HG02798 (cell line): ENCODE results near the gene TASOR2.
A peak's percentile ranks its signal among the peaks of the same experiment; 100 is the strongest.

Source experiments
- ATAC-seq: cut with Tn5 transposase; IDR thresholded peaks from one replicate; pipeline ENCODE4 v1.9.1; 2021; ENCODE audit warnings: mild to moderate bottlenecking; ENCODE audit not compliant: unreplicated experiment, poor library complexity

The TASOR2 gene

DNA sequence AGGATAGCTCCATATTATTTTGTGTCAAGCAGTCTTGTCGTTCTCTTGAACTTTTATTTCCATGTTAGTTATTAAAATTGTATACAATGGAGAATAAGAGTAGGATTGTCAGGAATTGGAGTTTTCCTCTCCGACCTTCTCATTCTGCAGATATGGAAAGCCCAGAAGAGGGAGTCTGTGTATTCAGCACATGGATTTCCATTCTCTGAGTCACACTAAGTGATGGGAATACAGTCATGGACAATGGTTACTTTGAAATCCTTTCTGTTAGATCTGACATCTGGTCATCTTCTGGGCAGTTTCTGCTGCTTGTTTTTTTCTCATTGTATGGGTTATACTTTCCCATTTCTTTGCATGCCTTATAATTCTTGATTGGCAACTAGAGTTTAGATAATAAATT, 5.0 kb upstream of the TASOR2 start:
- no peak for ATAC-seq

DNA sequence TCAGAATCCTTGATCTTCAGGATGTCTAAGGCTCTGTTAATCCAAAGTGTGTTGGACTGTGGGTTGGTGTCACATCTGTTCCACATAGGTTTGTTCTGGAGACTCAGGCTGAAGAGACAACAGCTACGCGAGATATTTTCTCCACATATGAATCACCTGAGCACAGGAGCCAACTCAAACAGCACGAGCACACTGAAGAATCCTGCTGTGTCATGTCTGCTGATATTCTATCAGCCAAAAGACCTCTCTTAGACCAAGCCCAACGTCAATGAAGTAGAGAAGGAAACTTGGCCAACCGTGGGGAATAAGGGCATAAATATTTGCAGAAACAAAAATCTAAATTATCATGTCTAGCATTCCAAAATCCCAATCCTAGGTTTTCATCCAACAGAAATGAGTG, 2.7 kb upstream of the TASOR2 start:
- ATAC-seq = no peak

DNA sequence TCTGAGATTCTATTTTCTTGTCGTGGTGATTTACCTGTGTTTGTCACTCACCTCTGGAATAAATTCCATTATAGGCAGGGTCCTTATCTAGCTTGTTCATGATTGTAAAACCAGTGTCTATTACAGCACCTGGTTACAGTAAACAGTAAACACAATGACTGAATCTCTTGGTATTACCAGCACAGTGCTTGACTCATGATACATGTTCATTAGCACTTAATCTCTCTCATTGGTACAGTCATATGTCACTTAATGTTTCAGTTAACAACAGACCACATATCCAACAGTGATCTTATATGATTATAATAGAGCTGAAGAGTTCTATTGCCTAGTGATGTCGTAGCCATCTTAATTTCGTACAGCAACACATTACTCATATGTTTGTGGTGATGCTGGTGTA, 1.6 kb upstream of the TASOR2 start:
- ATAC-seq = no peak

DNA sequence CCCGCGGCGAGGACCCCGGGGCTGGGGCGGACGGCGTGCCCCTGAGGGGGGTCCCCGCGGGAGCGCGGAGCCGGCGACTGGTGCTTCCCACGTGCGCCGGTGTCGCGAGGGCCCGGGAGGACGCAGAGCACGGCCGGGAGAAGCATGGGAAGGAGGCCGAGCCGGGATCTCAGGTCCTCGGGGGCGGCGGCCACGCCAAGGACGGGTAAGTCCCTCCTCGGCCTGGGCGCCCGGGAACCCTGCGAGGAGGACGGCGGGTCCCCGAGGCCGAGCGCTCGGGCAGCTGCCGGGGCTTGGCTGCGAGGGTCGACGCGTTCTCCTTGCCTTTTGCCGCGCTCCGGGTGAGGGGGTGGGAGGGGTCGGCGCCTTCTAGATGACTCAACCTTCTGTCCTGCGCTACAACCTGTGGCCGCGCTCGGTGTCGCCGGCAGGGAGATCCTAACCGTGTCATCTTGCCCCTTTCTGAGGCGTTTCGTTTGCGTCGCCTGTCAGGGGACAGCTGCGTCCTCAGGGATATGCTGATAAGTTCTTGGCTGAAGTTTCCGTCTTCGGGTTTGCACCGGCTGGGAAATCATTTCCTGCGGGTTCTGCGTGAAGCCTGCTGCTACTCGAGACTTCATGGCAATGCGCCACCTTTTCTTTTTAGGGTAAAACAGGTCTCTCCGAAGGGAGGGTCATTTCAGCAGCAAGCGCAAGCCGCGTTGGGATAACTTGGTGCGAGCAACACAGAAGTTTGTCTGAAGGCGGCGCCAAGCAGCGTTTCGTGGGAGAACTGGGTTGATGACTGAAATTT, 529 bp downstream of the TASOR2 start:
- peak; percentile 41 for ATAC-seq

GRCh38 chr10:5685764-5686240, 1.2 kb downstream of the TASOR2 start:
- no peak for ATAC-seq

DNA sequence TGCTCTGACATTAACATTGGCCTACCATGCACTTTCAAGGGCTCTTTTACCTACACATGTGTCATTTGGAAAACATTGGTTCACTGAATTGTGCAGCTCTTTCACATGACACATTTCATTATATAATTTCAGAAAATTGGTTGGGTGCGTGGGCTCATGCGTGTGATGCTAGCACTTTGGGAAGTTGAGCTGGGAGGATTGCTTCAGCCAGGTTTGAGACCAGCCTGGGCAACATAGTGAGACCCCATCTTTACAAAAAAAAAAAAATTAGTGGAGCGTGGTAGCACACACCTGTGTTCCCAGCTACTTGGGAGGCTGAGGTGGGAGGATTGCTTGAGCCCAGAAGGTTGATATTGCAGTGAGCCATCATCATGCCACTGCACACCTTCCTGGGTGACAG, 3.9 kb downstream of the TASOR2 start:
- no peak for ATAC-seq

- ATAC-seq = no peak
These were observed 7.1 kb downstream of the TASOR2 start for GRCh38 chr10:5691786-5692185.

GRCh38 chr10:5692461-5693358, 8.1 kb downstream of the TASOR2 start:
- ATAC-seq = peak; percentile 84

DNA sequence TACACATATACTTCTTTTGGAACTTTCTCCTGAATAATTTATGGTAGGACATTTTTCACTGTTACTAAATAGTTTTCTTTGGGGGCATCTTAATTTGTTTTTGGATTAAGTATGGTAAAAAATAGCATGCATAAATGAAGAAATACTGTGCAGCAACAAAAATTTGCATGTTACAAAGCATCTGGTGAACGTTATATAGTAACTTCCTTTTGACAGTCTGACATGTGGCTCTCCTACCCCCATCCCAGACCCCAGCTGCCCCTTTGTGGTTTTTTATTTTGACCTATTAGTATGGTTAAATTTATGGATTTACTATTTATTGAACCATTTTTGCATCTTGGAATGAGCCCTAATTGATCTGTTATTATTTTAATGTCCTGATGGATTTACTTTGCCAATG, 9.9 kb downstream of the TASOR2 start:
- ATAC-seq = no peak

DNA sequence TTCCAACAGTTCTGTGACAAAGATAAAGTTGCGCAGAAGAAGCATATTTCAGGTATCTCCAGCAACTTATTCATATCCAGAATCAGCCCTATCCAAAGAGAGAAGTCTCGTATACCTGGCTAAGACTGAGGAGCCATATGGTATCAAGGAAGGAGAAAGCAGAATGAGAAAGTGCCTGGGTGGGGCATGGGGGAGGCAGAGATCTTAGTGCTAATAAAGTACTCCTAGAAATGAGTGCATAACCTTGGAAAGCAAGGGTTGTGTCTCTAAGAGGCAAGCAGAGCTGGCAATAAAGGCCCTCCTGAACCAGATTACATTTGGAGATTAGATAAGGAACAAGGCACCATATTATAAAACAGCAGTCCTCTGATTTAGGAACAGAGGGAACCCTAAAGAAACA, 12.7 kb downstream of the TASOR2 start:
- no peak for ATAC-seq

DNA sequence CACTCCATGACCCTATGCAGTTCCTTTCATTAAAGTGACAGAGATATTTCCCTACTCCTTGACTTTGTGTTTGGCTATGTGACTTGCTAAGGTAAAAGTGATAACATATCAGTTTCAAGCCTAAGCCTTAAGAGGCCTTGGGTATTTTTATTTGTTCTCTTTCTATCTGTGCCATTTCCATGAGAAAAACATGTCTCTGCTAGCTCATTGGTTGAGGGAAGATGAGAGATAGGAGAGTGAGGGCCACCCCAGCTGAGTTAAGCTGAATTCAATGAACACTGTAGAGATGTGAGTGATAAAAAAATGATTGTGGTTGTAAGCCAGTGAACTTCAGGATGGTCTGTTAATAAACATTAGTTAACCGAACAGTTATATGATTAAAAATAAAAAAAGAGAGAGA, 13.4 kb downstream of the TASOR2 start:
- ATAC-seq = no peak

DNA sequence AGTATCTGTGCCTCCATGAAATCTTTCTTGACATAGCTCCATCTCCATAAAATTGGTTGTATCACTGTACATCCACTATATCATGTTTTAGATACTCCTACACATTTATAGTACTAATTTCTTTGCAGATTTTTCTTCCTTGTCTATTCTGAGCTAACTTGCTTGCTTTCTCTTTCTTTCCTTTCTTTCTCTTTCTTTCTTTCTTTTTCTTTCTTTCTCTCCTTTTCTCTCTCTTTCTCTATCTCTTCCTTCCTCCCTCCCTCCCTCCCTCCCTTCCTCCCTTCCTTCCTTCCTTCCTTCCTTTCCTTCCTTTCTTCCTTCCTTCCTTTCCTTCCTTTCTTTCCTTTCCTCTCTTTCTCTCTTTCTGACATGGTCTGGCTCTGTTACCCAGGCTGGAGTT, 23.7 kb downstream of the TASOR2 start:
- no peak for ATAC-seq

DNA sequence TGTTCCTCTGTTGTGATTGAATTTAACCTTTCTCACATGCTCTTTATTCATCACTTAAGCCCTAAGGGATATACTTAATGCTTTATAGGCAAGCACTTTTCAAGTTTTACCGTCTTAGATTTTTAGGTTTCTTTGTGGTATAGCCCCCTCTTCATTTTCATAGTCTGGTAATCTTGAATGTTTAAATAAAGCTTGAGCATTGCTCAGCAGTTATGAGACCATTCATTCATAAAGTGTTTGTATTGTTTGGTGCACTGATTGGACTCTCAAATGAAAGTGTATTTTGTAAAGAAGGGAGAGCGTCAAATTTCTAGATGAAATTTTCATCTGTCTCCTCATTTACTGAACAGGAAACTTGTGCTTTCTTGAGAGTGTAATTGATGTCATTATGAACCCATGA, 25.2 kb downstream of the TASOR2 start:
- no peak for ATAC-seq

DNA sequence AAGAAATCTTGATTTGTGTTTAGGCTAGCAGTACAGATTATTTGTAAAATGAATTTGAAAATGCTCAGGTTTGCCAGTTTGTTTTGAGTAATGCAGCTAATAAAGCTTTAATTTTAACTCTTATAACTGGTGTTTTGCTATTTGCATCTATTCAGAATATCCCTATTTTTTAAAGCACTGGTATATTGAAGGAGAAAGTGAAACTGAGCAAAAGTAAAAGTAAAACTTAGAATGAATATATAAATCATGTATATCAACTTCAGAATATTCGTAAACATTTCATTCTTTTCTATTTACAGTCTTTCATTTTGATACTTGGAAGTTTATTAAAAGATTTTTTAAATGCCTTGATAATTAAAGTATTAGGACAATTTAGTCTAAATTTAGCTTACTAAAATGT, 26.2 kb downstream of the TASOR2 start:
- no peak for ATAC-seq

- no peak for ATAC-seq
These were observed 27.0 kb downstream of the TASOR2 start for GRCh38 chr10:5711642-5712041.

GRCh38 chr10:5719546-5719945, 34.9 kb downstream of the TASOR2 start:
- ATAC-seq = no peak

DNA sequence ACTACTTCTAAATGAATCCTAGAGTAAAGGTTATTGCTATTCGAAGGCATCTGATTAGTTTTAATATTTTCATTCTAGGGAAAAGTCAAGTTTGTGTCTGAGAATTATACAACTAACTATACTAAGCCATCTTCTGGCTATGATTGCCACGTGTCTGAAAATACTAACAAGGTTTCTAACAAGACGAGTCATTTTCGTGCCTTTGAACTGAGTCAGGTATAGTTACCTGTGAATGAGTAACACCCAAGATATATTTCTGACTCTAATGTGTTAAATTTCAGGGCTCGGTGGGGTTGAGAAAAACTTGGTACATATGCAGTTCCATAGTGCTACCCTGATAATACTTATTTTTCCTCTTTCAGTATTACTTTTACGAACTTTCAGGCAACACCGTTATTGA, 35.5 kb downstream of the TASOR2 start:
- ATAC-seq = no peak

DNA sequence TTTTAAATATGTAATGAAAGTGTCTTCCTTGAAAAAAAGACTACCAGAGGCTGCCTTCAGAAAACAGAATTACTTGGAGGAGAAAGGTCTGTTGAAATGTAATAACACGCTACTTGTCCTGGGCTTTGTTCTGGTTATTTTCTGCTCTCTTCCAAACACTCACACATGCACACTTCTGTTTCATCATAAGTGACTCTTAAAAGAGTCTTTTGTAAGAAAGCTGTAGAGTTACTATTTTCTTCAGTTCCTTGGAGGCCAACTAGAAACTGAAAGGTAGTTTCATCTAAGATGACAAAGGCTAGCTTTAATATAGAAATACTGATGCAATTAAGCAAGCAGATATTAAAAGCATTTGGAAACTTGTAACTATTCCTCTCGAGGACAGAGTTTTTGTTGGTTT, 39.1 kb downstream of the TASOR2 start:
- no peak for ATAC-seq

GRCh38 chr10:5730766-5731165, 46.1 kb downstream of the TASOR2 start:
- no peak for ATAC-seq

DNA sequence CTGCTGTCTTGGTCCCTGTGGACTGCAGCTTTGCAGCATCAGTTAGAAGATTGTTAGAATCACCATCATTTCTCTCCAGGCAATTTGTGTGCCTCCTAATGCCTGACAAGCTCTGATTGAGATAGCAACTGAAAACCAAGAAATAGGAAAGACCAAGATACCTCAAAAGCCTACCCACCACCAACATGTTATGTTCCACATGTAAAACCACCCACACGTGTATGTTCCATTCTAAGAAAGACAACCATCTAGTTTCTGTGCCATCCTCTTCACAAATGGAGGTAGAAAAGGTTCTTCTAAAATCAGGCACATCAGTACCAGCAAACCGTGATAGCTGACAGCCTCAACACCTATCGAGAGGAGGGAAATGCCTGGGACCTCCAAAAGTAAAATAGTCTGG, 46.9 kb downstream of the TASOR2 start:
- no peak for ATAC-seq

DNA sequence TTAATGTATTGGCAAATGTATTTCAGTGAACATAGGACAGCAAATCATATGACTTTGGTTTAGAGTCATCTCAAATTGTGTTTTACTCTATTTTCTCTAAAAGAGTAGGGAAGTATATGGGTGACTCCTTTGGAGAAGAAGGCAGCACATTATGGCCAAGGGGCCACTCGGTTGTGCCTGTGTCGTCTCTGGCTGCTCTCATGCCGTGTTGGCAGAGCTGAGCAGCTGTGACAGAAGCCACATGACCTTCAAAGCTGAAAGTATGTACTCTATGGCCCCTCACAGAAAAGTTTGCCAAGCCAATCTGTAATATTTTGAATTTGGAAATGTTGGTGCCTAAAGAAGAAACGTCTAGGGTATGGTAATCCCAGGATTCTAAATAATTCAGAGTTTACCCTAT, 47.5 kb downstream of the TASOR2 start:
- no peak for ATAC-seq
